AG09309 (cell line): Measurements from ENCODE around the gene CALHM2.

Experiments used
- DNase-seq: peaks from one replicate; pipeline ENCODE4 v3.0.0-alpha.2; 2010; ENCODE audit warnings: low read depth
- H3K4me3 ChIP-seq: 2 replicates; pipeline ENCODE4 v1.5.1; 2011; ENCODE audit warnings: mild to moderate bottlenecking, low read depth, low read length, moderate library complexity; ENCODE audit not compliant: control insufficient read depth
- CTCF ChIP-seq: IDR thresholded peaks from 2 replicates; pipeline ENCODE4 v1.5.1; 2011; ENCODE audit warnings: mild to moderate bottlenecking, low read depth, low read length, inconsistent platforms; ENCODE audit not compliant: insufficient read depth, control insufficient read depth; ENCODE audit errors: missing control alignments

CALHM2 gene

GRCh38 chr10:103451831-103452505 is at the start of gene CALHM2:
Gene CALHM2 (minus strand): TSS chr10:103452370. CDS start chr10:103449941, 2,429 bp downstream.
- TF ChIP-seq CTCF = no peak
- DNase-seq = no peak
- peak within 1 kb of the TSS; percentile 96 for H3K4me3 ChIP-seq

DNA sequence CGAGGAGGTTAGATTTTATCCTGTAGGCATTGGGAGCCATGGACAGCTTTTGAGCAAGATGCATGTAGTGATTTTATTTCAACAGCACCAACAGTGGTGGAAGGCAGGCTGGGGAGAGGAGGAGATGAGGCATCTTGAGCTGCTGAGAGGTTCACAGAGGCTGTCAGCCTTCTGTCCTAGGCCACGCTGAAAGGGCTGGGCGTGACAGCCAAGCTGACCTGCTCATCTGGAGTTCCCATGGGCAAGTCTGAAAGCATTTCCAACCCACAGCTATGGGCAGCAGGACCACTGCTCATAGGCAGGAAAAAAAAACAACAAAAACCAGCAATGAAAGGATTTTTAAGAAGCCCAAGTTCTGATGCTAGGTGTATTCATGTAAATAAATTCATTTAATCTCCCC is 49.0 kb upstream of the CALHM2 start:
- H3K4me3 ChIP-seq = no peak overlapping the region
- no peak for TF ChIP-seq CTCF
- DNase-seq = no peak

DNA sequence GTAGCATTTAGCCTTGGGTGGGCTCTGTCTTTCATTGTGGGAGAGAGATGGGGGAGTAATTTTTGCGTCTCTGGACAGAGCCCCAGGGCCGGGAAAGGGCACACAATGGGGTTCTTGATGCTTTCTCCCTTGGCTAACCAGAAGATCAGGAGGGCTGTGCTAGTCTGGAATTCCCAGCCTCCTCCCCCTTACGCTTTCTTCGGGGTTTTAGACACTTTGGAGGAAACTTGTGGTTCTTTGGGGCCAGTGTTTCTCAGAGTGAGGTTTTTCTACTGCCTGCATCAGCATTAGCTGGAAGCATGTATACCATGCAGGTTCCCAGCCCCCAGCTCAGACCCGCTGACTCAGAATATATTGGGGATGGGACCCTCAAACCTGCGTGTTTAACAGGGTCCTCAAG is 48.3 kb upstream of the CALHM2 start:
- TF ChIP-seq CTCF = no peak
- DNase-seq = no peak
- H3K4me3 ChIP-seq = no peak overlapping the region

DNA sequence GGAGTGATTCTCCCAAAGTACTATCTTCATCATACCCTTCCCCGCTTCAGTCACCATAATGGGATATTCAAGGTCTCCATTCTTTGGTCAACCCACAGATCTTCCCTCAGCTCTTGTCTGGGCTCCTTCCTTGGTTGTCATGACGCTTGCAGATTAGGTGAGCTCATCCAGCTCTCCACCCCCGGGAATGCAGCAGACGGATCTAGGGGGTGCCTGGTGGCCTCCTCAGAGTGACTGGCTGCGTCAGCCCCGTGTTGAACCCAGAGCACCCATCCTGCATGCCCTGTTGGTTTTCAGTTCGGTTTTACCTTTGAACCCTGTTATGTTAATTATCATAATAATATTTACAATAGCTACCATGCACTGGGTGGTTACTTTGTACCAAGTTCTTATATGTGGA is 47.7 kb upstream of the CALHM2 start:
- no peak for DNase-seq
- no peak overlapping the region for H3K4me3 ChIP-seq

DNA sequence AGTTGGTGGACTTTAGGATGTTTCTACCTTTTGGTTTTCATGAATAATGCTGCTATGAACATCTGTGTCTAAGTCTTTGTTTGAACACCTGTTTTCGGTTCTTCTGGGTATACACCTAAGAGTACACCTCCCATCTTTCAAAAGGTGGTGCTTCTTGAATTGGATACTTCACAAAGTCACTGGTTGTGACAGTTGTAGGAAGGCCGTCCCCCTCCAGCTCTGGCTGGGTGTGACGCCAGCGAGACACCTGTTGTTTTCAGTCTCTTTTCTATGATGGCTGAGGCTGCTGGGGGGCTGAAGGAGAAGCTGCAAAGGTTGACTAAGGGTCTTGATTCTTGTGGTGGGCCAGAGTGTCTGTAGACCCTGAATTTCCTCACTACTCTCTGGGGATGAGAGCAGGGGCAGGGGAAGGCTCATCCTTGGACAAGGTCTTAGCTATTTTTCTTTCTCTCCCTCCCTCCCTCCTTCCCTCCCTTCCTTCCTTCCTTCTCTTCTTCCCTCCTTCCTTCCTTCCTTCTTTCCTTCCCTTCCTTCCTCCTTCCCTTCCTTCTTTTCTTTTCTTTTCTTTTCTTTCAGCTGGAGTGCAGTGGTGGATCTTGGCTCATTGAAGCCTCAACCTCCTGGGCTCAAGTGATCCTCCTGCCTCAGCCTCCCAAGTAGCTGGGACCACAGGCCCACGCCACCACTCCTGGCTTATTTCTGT is 46.9 kb upstream of the CALHM2 start:
- TF ChIP-seq CTCF = no peak
- no peak overlapping the region for H3K4me3 ChIP-seq
- DNase-seq = no peak

More for the DNA sequence above, 47.7 kb upstream of the CALHM2 start:
- TF ChIP-seq CTCF = no peak

DNA sequence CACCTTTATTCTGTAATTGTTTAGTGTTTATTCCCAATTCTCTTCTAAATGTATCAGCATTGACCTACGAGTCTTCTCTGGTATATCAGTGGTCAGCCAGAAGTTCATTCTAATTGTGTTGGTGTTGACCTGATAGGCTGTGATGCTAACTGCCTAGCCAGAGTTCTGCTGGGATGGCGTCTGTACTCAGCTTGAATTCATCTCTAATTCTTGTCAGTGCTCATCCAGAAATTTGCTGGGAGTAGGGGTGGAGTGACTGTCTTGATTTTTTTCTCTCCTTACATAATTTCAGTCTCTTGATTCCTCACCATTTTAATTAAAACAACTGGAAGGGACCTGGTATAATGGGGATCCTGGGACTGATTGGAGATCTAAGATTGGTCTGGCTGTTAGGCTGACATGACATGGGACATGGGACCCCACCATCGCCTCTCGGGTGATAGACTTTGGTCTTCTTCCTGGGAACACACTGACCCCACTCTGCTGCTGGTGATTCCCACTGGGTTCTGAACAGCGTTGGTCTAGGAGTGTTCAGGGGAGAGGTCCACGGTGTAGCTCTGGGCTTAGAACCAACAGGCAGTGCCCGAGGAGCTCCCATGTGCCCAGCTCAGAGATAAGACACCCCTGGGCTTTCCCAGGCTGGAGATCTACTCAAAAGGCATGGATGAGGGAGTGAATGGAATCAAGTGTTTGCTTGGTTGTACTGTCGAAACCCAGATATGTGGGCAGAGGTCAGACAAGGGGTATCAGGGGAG is 45.2 kb upstream of the CALHM2 start:
- TF ChIP-seq CTCF = no peak
- H3K4me3 ChIP-seq = no peak overlapping the region
- DNase-seq = no peak
